GM08714 (cell line): ENCODE results near the gene PRPF40A.

Experiments
- H3K4me3 ChIP-seq: fragments of 200-500 bp; sonication (Bioruptor generic); 2 replicates; pipeline ENCODE4 v1.5.1; 2014; ENCODE audit warnings: mild to moderate bottlenecking, low read length, inconsistent platforms
- ZNF274 ChIP-seq: IDR thresholded peaks from 2 replicates; pipeline ENCODE4 v1.6.1; 2012; ENCODE audit warnings: mild to moderate bottlenecking, low read depth, low read length

PRPF40A gene

DNA sequence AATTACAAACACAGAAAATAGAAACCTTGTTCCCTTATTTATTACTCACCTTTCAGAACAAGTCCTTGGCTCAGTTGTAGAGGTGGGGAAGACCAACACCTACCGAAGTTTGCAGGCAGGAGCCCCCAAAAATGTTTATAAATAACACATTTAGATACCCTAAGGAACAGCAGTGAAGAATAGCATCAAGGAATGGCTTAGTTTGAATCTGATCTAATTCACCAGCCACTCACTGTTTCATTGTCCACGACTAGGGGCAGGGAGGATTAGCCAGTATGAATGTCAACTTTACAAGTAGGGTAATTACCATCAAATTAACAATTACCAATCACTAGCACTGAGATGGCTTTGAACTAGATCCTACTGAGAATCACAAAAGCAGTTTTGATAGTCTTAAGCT, 65.4 kb downstream of the PRPF40A start:
- no peak for TF ChIP-seq ZNF274
- no peak overlapping the region for H3K4me3 ChIP-seq

DNA sequence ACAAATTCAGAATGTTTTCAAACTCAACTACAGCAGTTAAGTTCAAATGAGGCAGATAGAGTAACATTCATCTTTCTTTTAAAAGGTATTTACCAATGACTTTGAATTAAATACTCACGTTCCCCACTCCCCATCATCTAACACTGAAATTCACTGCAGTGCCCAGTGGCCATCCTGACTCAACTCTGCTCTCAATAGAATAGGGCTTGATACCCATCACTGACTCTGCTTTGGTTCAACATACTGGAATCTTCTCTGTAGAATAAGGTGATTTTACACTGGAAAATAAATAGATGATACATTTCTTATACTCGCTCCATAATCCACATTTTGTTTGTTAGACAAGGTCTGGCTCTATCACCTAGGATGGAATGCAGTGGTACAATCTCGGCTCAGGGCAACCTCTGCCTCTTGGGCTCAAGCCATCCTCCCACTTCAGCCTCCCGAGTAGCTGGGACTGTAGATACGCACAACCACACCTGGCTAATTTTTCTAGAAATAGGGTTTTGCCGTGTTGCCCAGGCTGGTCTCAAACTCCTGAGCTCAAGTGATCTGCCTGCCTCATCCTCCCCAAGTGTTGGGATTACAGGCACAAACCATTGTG, 66.4 kb downstream of the PRPF40A start:
- no peak overlapping the region for H3K4me3 ChIP-seq
- no peak for TF ChIP-seq ZNF274

DNA sequence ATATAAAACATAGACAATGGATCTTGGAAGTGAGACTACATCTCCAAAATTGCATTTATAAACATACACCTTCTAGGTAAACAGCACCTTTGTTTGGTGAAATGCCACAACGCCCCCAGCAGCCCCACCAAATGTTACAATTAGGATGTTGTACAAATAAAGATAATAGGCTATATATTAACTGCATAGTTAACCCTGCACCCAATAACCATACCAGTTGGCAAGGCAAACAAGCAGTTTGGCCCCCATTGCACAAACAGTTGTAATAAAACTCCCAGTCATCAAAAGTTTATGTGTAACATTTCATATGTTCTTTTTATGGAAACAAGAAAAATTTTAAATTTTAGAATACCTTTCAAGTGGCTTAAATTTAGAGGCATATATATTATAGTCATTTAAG, 67.3 kb downstream of the PRPF40A start:
- no peak for TF ChIP-seq ZNF274
- no peak overlapping the region for H3K4me3 ChIP-seq

DNA sequence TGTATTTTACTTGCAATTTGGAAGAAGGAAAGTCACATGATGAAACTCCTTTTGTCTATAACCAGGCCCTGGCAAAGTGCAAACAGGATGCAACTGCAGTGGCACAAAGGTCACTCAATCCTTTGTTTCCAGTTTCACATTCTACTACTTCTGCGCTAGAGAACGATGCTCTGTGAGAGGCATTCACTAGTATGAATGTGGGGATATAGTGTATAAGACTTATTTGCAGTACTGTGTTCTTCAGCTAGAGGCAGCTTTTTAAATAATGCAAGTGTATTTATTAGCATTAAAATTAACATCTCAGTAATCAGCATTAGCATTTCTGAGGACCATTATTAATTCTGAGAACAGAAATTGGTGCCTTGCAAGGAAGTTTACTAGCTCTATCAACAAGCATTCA, 68.9 kb downstream of the PRPF40A start:
- no peak for TF ChIP-seq ZNF274
- H3K4me3 ChIP-seq, result no peak overlapping the region

DNA sequence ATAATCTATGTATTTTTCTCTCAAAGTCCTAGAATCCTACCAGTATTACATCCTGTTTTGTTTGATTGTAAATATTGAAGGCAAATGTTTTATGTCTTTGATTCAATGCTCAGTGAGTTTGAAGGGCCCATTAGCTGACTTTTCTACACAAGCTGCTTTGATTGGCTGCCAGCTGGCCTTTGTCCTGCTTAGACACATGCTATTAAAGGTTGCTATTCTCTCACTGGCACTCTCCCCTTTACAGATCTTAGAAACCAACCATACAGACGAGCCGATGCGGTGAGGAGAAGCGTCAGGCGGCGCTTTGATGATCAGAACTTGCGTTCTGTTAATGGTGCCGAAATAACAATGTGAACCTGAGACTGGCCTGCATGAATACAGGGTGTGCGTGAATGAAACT, 69.7 kb downstream of the PRPF40A start:
- no peak for TF ChIP-seq ZNF274
- no peak overlapping the region for H3K4me3 ChIP-seq

DNA sequence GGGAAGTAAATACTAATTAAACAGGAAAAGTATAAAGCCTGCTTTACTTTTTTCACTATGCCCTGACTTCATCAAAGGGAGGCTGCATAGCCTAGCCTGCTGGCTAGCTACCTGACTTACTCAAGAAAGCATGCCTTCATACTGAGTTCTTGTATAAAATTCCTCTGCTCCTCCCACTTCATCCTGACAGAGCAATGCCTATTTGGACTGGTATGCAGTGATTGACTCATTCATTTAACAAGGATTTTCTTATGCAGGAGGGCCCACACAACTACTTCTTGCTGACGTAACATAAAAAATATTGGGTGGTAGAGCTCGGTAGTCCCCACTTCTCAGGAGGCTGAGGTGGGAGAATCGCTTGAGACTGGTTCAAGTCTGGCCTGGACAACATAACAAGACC, 70.5 kb downstream of the PRPF40A start:
- H3K4me3 ChIP-seq, result no peak overlapping the region
- TF ChIP-seq ZNF274, result no peak

DNA sequence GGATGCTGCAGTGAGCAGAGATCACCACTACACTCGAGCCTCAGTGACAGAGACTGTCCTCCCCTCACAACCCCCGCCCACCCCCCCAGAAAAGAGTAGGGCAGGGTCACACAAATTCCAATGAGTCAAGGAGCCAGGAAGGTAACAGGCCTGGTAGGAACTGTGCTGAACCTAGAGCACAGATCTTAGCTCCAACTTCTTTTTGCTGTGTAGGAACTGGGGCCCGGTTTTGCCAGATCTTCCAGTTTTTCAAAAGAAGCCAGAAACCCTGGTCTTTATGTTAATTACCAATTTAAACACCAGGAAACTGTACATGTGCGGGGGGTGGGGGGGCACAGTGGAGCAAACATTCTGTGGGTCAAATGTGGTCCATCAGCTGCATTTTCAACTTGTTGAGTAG, 71.0 kb downstream of the PRPF40A start:
- no peak for TF ChIP-seq ZNF274

DNA sequence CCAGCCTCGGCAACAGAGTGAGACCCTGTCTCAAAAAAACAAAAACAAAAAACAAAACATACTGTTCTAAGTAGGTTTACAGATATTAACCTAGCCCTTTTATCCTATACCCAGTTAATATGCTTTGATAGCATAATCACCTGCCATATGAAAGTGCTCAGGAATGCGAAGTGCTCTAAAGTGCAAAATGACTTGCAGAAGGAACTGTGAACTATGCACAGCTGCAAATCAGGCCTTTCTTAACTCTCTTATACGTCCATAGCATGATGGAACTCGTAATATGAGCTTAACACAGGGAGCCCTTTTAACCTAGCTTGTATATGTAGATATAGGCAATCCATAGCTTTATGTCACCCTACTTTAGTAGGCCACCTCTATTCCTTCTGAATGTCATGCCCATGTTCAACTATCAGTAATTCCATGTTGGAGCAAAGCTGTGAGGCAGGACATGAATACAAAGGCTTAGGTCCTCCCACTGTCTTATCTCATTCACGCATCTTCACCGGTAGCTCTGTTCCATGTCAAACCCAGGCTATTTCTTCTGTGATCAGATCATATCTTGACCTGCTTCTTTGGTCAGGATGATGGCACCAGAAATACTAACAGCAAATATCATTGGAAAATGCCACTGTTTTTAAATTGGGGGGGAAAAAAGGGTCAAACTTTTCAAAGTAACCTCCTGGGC, 72.9 kb downstream of the PRPF40A start:
- H3K4me3 ChIP-seq, result no peak overlapping the region
- no peak for TF ChIP-seq ZNF274

More for the DNA sequence above, 71.0 kb downstream of the PRPF40A start:
- no peak overlapping the region for H3K4me3 ChIP-seq

DNA sequence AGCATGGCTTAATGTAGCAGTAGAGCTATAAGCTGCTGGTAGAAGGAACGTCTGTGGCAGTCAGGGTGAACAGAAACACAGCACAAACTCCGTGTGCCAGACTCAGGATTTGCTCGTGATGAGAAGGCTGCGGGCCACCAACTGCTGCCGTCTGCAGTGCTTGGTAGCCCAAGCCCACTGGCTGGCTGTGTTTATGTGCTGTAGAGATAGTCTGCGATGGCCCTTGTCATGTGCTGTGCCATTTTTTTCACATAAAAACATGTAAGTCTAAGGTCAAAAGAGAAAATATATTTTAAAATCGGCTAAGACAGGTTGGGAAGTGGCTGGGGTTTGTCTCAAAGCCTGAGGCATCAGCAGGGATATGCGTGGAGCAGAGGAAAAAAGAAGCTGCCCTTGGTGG, 78.7 kb downstream of the PRPF40A start:
- H3K4me3 ChIP-seq, result no peak overlapping the region

DNA sequence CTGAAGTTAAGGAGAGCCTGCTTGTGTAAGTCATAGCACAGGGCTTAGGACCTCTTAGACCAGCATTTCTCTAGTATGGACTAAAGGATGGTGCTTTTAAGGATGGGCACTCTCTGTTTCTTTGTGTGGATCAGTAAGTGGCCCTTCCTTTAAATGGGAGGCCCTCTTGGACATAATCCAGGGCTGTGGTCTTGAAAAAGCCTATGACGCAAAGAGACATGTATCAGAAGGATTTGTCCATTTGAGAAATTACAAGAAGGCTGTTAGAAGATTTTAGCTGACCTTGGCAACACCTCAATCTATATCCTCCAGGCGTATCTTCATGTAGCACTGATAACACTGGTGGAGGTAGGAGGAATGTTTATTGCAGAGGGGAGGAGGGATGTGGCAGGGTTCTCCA, 79.2 kb downstream of the PRPF40A start:
- no peak overlapping the region for H3K4me3 ChIP-seq
- TF ChIP-seq ZNF274, result no peak

More for the DNA sequence above, 78.7 kb downstream of the PRPF40A start:
- no peak for TF ChIP-seq ZNF274

DNA sequence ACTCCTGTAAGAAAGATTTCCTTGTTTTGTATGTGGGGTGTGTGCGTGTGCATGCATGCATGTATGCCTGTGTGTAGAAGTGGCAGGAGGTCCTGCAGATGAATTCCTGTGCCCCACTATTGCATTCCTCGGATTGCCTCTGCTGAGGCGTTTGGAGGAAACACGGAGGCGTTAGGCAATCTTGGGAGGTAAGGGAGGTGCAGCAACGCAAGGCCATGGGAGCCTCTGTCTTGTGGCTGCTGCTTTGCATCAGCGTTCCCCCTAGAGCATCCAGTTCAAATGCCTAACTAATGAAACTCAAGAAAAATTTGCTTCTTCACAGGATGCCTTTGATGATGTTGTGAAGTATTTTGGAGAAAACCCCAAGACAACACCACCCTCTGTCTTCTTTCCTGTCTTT, 80.0 kb downstream of the PRPF40A start:
- no peak overlapping the region for H3K4me3 ChIP-seq
- no peak for TF ChIP-seq ZNF274

DNA sequence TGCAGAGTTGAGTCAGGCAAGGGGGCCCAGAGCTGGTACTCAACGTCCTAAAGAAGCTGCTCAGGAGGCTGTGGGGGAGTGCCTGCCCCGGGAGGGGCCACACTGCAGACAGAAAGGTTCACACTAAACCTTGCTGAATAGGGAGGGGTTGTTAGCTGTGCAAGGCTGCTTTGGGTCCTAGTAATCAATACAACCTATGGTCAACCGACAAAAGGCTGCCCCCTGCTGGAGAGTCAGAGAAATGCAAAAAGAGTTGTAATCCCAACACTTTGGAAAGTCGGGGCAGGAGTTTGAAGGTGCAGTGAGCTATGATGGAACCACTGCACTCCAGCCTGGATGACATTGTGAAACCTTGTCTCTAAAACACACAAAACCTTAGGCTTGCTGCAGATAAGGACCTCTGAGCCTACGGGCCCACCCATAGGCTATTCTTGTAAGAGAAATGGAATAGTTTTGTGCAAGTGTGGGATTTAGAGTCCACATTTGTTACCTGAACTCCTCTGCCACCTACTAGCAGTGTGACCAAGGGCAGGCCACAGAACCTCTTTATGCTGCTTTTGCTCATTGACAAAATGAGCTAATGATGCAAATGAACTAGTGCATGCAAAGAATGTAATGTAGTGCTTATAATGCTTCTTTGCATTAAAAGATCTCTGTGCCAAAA, 81.5 kb downstream of the PRPF40A start:
- TF ChIP-seq ZNF274, result no peak
- H3K4me3 ChIP-seq, result no peak overlapping the region

DNA sequence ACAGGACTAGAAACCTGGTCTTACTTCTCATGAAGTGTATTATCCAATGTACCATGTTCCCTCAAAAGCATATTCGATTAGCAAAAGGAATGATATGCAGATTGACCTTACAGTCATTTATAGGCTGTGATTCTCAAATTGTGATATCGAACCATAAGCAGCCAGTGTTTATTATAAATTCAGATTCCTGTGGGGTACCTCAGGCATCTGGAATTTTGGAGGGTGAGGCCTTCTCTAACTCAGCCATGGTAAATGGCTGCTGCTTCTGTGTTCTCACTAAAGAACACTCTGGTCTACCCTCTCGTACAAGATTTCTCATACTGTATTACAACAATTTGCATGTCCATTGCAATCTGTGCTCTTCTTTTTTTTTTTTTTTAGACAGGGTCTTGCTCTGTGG, 84.5 kb downstream of the PRPF40A start:
- TF ChIP-seq ZNF274, result no peak
- no peak overlapping the region for H3K4me3 ChIP-seq

DNA sequence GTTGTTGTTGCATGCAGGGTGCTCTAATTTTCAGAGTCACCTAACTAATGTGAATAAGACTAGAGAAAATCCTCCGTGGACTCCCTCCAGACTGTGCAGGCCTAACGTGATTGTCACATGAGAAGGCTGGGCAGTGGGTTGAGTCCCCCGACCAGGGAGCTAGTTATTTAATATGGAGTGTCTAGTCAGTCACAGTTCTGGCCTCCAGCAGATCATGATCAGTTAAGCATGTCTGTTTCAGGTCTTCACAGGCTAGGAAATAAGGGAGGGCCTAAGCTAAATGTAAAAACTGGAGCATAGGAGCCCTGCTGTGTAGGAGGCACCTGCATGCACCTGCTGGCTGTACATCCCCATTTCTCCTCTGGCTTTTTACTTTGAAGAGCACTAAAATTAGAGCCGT, 86.8 kb downstream of the PRPF40A start:
- TF ChIP-seq ZNF274, result no peak
- H3K4me3 ChIP-seq, result no peak overlapping the region

DNA sequence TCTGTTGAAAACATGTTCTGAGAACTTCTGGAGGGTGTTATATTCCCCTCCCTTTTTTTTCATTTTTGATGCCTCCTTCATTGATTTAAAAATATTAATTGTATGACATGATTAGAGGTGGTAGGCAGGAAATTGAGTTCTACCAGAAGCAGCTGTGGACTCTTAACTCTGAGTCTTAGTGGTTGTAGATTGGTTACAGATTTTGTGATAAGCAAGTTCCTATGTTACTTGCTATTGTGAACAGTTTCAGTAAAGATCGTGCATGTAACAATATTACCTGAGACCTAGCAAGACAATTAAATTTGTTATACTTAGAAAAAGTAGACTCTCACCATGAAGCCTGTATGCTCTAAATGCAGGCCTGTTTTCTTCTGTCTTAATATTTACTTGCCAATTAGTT, 88.1 kb downstream of the PRPF40A start:
- no peak for TF ChIP-seq ZNF274
- no peak overlapping the region for H3K4me3 ChIP-seq
